ENCODE results near the gene ERFL.

The ERFL gene

DNA sequence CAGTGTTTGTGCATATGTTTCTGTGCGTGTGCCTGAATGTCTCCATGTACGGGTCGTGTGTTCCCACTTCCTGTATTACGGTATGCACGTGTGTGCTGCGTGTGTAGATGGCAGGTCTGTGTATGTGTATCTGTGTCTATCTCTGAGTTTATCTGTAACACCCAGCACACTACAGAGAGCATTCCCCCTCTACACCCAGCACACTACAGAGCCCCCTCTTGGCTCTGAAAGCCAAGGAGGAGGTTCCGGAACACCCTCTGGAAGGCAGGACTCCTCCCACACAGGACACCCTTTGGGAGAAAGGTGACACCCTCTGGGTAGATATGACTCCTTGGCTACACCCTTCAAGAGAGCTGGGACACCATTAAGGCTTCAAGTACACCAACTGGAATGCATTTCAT is 2.1 kb upstream of the ERFL start:
- POLR2A ChIA-PET = no interaction called here
- TF ChIP-seq, protein P1, sequence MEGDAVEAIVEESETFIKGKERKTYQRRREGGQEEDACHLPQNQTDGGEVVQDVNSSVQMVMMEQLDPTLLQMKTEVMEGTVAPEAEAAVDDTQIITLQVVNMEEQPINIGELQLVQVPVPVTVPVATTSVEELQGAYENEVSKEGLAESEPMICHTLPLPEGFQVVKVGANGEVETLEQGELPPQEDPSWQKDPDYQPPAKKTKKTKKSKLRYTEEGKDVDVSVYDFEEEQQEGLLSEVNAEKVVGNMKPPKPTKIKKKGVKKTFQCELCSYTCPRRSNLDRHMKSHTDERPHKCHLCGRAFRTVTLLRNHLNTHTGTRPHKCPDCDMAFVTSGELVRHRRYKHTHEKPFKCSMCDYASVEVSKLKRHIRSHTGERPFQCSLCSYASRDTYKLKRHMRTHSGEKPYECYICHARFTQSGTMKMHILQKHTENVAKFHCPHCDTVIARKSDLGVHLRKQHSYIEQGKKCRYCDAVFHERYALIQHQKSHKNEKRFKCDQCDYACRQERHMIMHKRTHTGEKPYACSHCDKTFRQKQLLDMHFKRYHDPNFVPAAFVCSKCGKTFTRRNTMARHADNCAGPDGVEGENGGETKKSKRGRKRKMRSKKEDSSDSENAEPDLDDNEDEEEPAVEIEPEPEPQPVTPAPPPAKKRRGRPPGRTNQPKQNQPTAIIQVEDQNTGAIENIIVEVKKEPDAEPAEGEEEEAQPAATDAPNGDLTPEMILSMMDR (IDR thresholded peaks at IDR 0.05; ENCODE audit: insufficient read depth, low read length, missing control alignments) = no peak
- CTCF ChIA-PET = interaction anchor here (0.9 to 2.4 kb wide), 5 partner anchors 12 to 69 kb away, joined by 3 to 9 read pairs (median 4); no protein-coding TSS in a partner anchor
- H3K4me3 ChIP-seq (ENCODE audit: low read depth, low read length) = no peak overlapping the region
- no peak for DNase-seq (ENCODE audit: low read depth, low spot score)

DNA sequence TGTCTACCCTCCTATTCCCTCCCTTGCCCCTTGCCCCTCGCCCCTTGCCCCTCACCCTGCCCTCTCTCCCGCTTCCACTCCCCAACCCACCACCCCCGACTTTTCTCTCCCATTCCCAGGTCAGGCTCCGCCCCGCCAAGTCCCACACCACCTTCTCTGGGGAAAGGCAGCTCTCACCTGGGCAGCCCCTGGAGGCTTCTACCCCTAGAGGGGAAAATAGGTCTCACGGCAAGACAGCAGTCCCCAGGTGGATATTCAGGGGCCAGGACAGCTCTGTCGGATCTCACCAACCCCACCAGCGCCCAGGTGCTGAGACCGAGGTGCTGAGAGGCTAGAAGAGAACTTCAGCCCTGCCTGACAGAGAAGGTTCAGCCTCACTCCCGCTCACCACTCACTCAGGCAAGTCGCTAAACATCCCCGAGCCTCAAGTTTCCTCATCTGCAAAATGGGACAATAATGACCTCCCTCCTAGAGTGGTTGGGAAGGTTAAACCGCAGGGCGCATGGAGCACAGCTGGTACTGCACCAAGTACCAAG is 1.4 kb upstream of the ERFL start:
- CTCF ChIA-PET = interaction anchor here (2.4 kb wide), 1 partner anchor 44 kb away, joined by 9 read pairs; no protein-coding TSS in a partner anchor
- H3K4me3 ChIP-seq (ENCODE audit: low read depth, low read length) = no peak overlapping the region
- POLR2A ChIA-PET = no interaction called here
- no peak for DNase-seq (ENCODE audit: low read depth, low spot score)
- TF ChIP-seq, protein P1 (IDR thresholded peaks at IDR 0.05; ENCODE audit: insufficient read depth, low read length, missing control alignments) = no peak

GRCh38 chr19:41928754-41929535 is 696 bp upstream of the ERFL start:
- H3K4me3 ChIP-seq (ENCODE audit: low read depth, low read length) = peak overlapping the region; percentile 33
- ChIA-PET CTCF (no interaction called here), POLR2A (no interaction called here)
- TF ChIP-seq, protein P1 (IDR thresholded peaks at IDR 0.05; ENCODE audit: insufficient read depth, low read length, missing control alignments) = no peak
- no peak for DNase-seq (ENCODE audit: low read depth, low spot score)

GRCh38 chr19:41927497-41928192 is 604 bp downstream of the ERFL start:
- ChIA-PET CTCF (interaction anchor here (0.6 to 1.5 kb wide), 3 partner anchors 9 to 107 kb away, joined by 3 to 4 read pairs (median 4); no protein-coding TSS in a partner anchor), POLR2A (no interaction called here)
- peak overlapping the region; percentile 52 for H3K4me3 ChIP-seq (ENCODE audit: low read depth, low read length)
- no peak for DNase-seq (ENCODE audit: low read depth, low spot score)
- TF ChIP-seq, protein P1 (IDR thresholded peaks at IDR 0.05; ENCODE audit: insufficient read depth, low read length, missing control alignments) = no peak

DNA sequence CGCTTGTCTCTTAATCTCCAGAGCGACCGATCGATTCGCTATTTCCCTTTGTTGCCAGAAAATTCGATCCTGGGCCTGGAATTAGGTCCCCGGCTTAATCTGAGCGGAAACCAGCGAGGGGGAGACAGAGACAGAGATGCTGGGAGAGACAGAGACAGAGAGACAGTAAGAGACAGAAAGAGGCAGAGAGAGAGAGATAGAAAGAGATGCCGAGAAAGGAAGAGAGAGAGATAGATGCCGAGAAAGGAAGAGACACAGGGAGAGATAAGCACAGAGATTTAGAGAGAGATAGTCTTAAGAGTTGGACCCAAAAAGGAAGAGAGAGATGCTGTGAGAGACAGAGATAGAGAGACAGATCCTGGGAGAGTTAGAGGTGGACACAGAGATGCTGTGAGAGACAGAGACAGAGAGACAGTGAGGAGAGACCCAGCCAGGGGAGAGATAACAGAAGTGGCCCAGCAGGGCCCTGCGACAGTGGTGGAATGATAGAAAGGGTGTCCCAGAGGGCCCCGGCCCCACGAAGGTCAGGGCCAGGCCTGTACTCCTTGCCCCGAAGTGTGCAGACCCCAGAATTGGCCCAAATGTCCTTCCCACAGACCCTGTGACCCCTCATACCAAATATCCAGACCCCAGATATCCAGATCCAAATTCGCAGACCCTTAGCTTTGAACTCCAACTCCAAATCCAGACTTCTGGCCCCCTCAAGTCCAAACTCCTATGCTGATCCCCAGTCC is 1.3 kb downstream of the ERFL start:
- TF ChIP-seq, protein P1 (IDR thresholded peaks at IDR 0.05; ENCODE audit: insufficient read depth, low read length, missing control alignments) = no peak
- ChIA-PET POLR2A (no interaction called here), CTCF (interaction anchor here (1.5 kb wide), 1 partner anchor 10 kb away, joined by 4 read pairs; no protein-coding TSS in a partner anchor)
- no peak for DNase-seq (ENCODE audit: low read depth, low spot score)
- H3K4me3 ChIP-seq (ENCODE audit: low read depth, low read length) = no peak overlapping the region
